Activated T-cell treated with anti-CD3 and anti-CD28 coated beads, Interleukin-2, amount 50 U/mL, for 72 hours (primary cell): Measurements from ENCODE around the gene GRIA1. TPM values are rescaled to one million over a fixed set of nuclear protein-coding genes. Genes with fewer than 3 reads are reported as not detected.
A peak's percentile ranks its signal among the peaks of the same experiment; 100 is the strongest.

ENCODE experiments used
- ATAC-seq, 2 donors: fragments of 150-1000 bp; cut with Tn5 transposase; replicated peaks in 1 of 2; 2 replicates each; pipeline ENCODE4 v1.10.0; 2021; ENCODE audit warnings: moderate library complexity in 2 of 2, mild to moderate bottlenecking in 1 of 2
- DNase-seq, 2 donors: peaks; one replicate each; pipeline ENCODE4 v3.0.0; 2021 to 2022; ENCODE audit warnings: mixed read lengths in 1 of 2
- H3K27ac Mint-ChIP-seq: one replicate; pipeline ENCODE4 v1.8.0; 2022; ENCODE audit warnings: mild to moderate bottlenecking, moderate library complexity, mixed read lengths
- H3K27me3 Mint-ChIP-seq: one replicate; pipeline ENCODE4 v1.8.0; 2022; ENCODE audit warnings: low read depth, mixed read lengths
- H3K36me3 Mint-ChIP-seq, 2 donors: one replicate each; pipeline ENCODE4 v1.8.0; 2022; ENCODE audit warnings: mixed read lengths in 2 of 2, mild to moderate bottlenecking in 1 of 2; ENCODE audit not compliant: insufficient read depth in 2 of 2
- H3K4me1 Mint-ChIP-seq: one replicate; pipeline ENCODE4 v1.8.0; 2022; ENCODE audit warnings: low read depth, mixed read lengths
- H3K4me3 Mint-ChIP-seq, 2 donors: one replicate each; pipeline ENCODE4 v1.8.0; 2022; ENCODE audit warnings: mild to moderate bottlenecking in 2 of 2, mixed read lengths in 2 of 2, moderate library complexity in 2 of 2
- H3K9me3 Mint-ChIP-seq, 2 donors: one replicate each; pipeline ENCODE4 v1.8.0; 2022; ENCODE audit warnings: mixed read lengths in 2 of 2
- total RNA-seq, 2 donors: library from RNA; stranded (reverse); gene quantifications; one replicate each; pipeline ENCODE4 v1.2.3, GENCODE V29; 2022

Gene GRIA1
- total RNA-seq, 2 donors from 2014 or later = not detected

- Mint-ChIP-seq H3K4me3 (no peak overlapping the region), H3K27me3 (no peaks in the 10 kb centered on the region), H3K4me1 (no peaks in the 10 kb centered on the region), H3K36me3 (no peaks in the 10 kb centered on the region), H3K27ac (no peak overlapping the region), H3K9me3 (peaks cover 0 to 2% of the 10 kb centered on the region in 2 donors)
- no peak for DNase-seq
- ATAC-seq = no peak
Measured at GRCh38 chr5:153782589-153783361, 292.3 kb downstream of the GRIA1 start.

GRCh38 chr5:153783362-153783658 is 292.8 kb downstream of the GRIA1 start:
- Mint-ChIP-seq H3K4me1 (no peaks in the 10 kb centered on the region), H3K9me3 (peaks cover 0 to 6% of the 10 kb centered on the region in 2 donors), H3K36me3 (no peaks in the 10 kb centered on the region), H3K27ac (no peak overlapping the region), H3K4me3 (no peak overlapping the region), H3K27me3 (peaks cover 2% of the 10 kb centered on the region)
- no peak for ATAC-seq
- DNase-seq = no peak

- ATAC-seq (no peak), DNase-seq (no peak)
- Mint-ChIP-seq H3K36me3 (no peaks in the 10 kb centered on the region), H3K27me3 (peaks cover 7% of the 10 kb centered on the region), H3K27ac (no peak overlapping the region), H3K9me3 (peaks cover 0 to 8% of the 10 kb centered on the region in 2 donors), H3K4me3 (no peak overlapping the region), H3K4me1 (no peaks in the 10 kb centered on the region)
Measured at GRCh38 chr5:153784277-153784676, 293.8 kb downstream of the GRIA1 start.

- H3K4me1 Mint-ChIP-seq = no peaks in the 10 kb centered on the region
- H3K4me3 Mint-ChIP-seq = no peak overlapping the region
Measured at GRCh38 chr5:153791339-153791738, 300.9 kb downstream of the GRIA1 start.

GRCh38 chr5:153792305-153792704 is 301.8 kb downstream of the GRIA1 start:
- Mint-ChIP-seq H3K4me1 (no peaks in the 10 kb centered on the region), H3K27ac (no peak overlapping the region), H3K9me3 (peaks cover 0 to 6% of the 10 kb centered on the region in 2 donors), H3K36me3 (no peaks in the 10 kb centered on the region), H3K4me3 (no peak overlapping the region), H3K27me3 (peaks cover 7% of the 10 kb centered on the region)
- no peak for ATAC-seq
- no peak for DNase-seq

More at GRCh38 chr5:153791339-153791738, 300.9 kb downstream of the GRIA1 start:
- H3K9me3 Mint-ChIP-seq = peaks cover 0 to 8% of the 10 kb centered on the region in 2 donors
- H3K36me3 Mint-ChIP-seq = no peaks in the 10 kb centered on the region
- H3K27me3 Mint-ChIP-seq = peaks cover 7% of the 10 kb centered on the region
- no peak for DNase-seq
- H3K27ac Mint-ChIP-seq = no peak overlapping the region
- ATAC-seq = no peak

- DNase-seq = no peak
- no peak for ATAC-seq
- peaks cover under 1% of the 10 kb centered on the region for H3K27me3 Mint-ChIP-seq
- no peak overlapping the region for H3K27ac Mint-ChIP-seq
- H3K4me1 Mint-ChIP-seq = no peaks in the 10 kb centered on the region
- H3K4me3 Mint-ChIP-seq = no peak overlapping the region
- no peaks in the 10 kb centered on the region for H3K9me3 Mint-ChIP-seq
- H3K36me3 Mint-ChIP-seq = no peaks in the 10 kb centered on the region
Measured at GRCh38 chr5:153793699-153794098, 303.2 kb downstream of the GRIA1 start.

GRCh38 chr5:153794327-153794726 is 303.9 kb downstream of the GRIA1 start:
- DNase-seq (no peak), ATAC-seq (no peak)
- Mint-ChIP-seq H3K9me3 (no peaks in the 10 kb centered on the region), H3K4me1 (no peaks in the 10 kb centered on the region), H3K4me3 (no peak overlapping the region), H3K36me3 (no peaks in the 10 kb centered on the region), H3K27ac (no peak overlapping the region), H3K27me3 (no peaks in the 10 kb centered on the region)

- no peaks in the 10 kb centered on the region for H3K9me3 Mint-ChIP-seq
- H3K27me3 Mint-ChIP-seq = no peaks in the 10 kb centered on the region
- H3K4me1 Mint-ChIP-seq = no peaks in the 10 kb centered on the region
- DNase-seq (no peak), ATAC-seq (no peak)
- H3K27ac Mint-ChIP-seq = no peak overlapping the region
- no peak overlapping the region for H3K4me3 Mint-ChIP-seq
- H3K36me3 Mint-ChIP-seq = no peaks in the 10 kb centered on the region
Measured at GRCh38 chr5:153796527-153796926, 306.1 kb downstream of the GRIA1 start.

- no peaks in the 10 kb centered on the region for H3K36me3 Mint-ChIP-seq
- H3K4me3 Mint-ChIP-seq = no peak overlapping the region
- no peak for DNase-seq
- H3K27ac Mint-ChIP-seq = no peak overlapping the region
- no peaks in the 10 kb centered on the region for H3K4me1 Mint-ChIP-seq
- H3K9me3 Mint-ChIP-seq = no peaks in the 10 kb centered on the region
- H3K27me3 Mint-ChIP-seq = no peaks in the 10 kb centered on the region
- peak in 1 of 2 donors; percentile 54 for ATAC-seq
Measured at GRCh38 chr5:153797484-153797883, 307.0 kb downstream of the GRIA1 start.

- no peaks in the 10 kb centered on the region for H3K4me1 Mint-ChIP-seq
- ATAC-seq (no peak), DNase-seq (no peak)
- H3K9me3 Mint-ChIP-seq = no peaks in the 10 kb centered on the region
- no peak overlapping the region for H3K4me3 Mint-ChIP-seq
- no peaks in the 10 kb centered on the region for H3K36me3 Mint-ChIP-seq
- no peaks in the 10 kb centered on the region for H3K27me3 Mint-ChIP-seq
- H3K27ac Mint-ChIP-seq = no peak overlapping the region
Measured at GRCh38 chr5:153798830-153799229, 308.4 kb downstream of the GRIA1 start.

GRCh38 chr5:153799466-153799865 is 309.0 kb downstream of the GRIA1 start:
- no peak for ATAC-seq
- no peaks in the 10 kb centered on the region for H3K27me3 Mint-ChIP-seq
- no peak for DNase-seq
- H3K4me3 Mint-ChIP-seq = no peak overlapping the region
- peaks cover 0 to 3% of the 10 kb centered on the region in 2 donors for H3K9me3 Mint-ChIP-seq
- no peaks in the 10 kb centered on the region for H3K4me1 Mint-ChIP-seq
- no peaks in the 10 kb centered on the region for H3K36me3 Mint-ChIP-seq
- H3K27ac Mint-ChIP-seq = no peak overlapping the region

- Mint-ChIP-seq H3K4me3 (no peak overlapping the region), H3K27me3 (no peaks in the 10 kb centered on the region), H3K4me1 (no peaks in the 10 kb centered on the region), H3K36me3 (no peaks in the 10 kb centered on the region), H3K27ac (no peak overlapping the region), H3K9me3 (peaks cover 0 to 3% of the 10 kb centered on the region in 2 donors)
- no peak for ATAC-seq
- no peak for DNase-seq
Measured at GRCh38 chr5:153802050-153802821, 311.8 kb downstream of the GRIA1 start.

- Mint-ChIP-seq H3K27ac (no peak overlapping the region), H3K9me3 (peaks cover 0 to 3% of the 10 kb centered on the region in 2 donors), H3K4me3 (no peak overlapping the region), H3K4me1 (no peaks in the 10 kb centered on the region), H3K36me3 (no peaks in the 10 kb centered on the region), H3K27me3 (no peaks in the 10 kb centered on the region)
- no peak for ATAC-seq
- DNase-seq = no peak
Measured at GRCh38 chr5:153807801-153808200, 317.3 kb downstream of the GRIA1 start.
